Measurements from ENCODE around the gene AEBP2. TPM values are rescaled to one million over a fixed set of nuclear protein-coding genes. Genes with fewer than 3 reads are reported as not detected.
A peak's percentile ranks its signal among the peaks of the same experiment; 100 is the strongest.

Gene AEBP2
- total and polyA plus RNA-seq, 4 donors = 8.6 to 78.2 (median 21.6) TPM

DNA sequence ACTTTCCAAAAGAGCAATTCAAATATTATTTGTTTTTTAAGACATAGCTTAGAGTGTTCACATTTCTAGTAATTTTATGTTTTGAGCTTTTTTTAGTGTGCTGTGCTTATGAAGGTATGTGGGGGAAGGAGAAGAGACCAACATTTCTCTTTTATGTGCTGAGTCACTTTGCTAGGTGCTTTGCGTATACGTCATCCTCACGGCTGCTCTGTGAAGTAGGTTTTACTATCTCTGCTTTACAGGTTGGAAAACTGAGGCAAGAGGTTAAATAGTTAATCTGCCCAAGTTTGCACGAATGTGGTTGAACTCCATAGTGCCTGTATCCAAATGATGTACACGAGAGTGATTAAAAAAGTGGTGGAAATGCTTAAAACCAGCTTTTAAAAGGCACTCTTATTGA, 75.9 kb downstream of the AEBP2 start:
- DNase-seq (no peak), ATAC-seq (ENCODE audit: insufficient read depth, low FRiP score) (no peak)
- Histone ChIP-seq H3K9me3 (ENCODE audit: control insufficient read depth in 4 of 4, insufficient read depth in 3 of 4, low read length in 3 of 4) (no peaks in the 10 kb centered on the region), H3K4me3 (no peak overlapping the region), H3K9ac (ENCODE audit: insufficient read depth in 1 of 2, low read length in 2 of 2) (no peak overlapping the region), H3K27me3 (ENCODE audit: control insufficient read depth in 3 of 3, insufficient read depth in 3 of 3, low read length in 2 of 3) (no peaks in the 10 kb centered on the region), H3K4me1 (ENCODE audit: control insufficient read depth in 5 of 5, insufficient read depth in 5 of 5, low read length in 5 of 5) (peaks cover 0 to 13% (median 1%) of the 10 kb centered on the region in 5 donors), H3K27ac (ENCODE audit: low read depth in 1 of 2, low read length in 1 of 2) (no peak overlapping the region), H3K36me3 (ENCODE audit: control insufficient read depth in 4 of 4, insufficient read depth in 4 of 4, low read length in 4 of 4) (peaks cover 5 to 9% (median 7%) of the 10 kb centered on the region in 4 donors)
- TF ChIP-seq, protein P1, sequence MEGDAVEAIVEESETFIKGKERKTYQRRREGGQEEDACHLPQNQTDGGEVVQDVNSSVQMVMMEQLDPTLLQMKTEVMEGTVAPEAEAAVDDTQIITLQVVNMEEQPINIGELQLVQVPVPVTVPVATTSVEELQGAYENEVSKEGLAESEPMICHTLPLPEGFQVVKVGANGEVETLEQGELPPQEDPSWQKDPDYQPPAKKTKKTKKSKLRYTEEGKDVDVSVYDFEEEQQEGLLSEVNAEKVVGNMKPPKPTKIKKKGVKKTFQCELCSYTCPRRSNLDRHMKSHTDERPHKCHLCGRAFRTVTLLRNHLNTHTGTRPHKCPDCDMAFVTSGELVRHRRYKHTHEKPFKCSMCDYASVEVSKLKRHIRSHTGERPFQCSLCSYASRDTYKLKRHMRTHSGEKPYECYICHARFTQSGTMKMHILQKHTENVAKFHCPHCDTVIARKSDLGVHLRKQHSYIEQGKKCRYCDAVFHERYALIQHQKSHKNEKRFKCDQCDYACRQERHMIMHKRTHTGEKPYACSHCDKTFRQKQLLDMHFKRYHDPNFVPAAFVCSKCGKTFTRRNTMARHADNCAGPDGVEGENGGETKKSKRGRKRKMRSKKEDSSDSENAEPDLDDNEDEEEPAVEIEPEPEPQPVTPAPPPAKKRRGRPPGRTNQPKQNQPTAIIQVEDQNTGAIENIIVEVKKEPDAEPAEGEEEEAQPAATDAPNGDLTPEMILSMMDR (IDR thresholded peaks at IDR 0.05; ENCODE audit: control extremely low read depth, extremely low read depth) = no peak
- WGBS, 2 donors = 77 to 85% methylated on average over 5 of the region's 5 CpGs

DNA sequence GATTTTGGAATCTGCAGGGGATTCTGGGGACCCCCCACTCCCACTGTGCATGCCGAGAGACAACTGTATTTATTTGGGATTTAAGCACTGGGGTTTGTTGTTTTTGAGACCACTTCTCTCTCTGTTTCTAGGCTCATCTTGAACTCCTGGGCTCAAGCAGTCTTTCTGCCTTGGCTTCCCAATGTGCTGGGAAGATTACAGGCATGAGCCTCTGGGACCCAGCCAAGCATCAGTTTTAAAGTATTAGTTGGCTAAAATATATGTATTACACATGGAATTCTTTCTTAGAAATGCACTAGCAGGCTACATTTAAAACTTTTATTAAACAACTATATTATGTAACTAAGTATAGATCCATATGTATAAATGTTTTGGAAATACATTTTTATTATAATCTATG, 78.3 kb downstream of the AEBP2 start:
- Histone ChIP-seq H3K9me3 (ENCODE audit: control insufficient read depth in 4 of 4, insufficient read depth in 3 of 4, low read length in 3 of 4) (no peaks in the 10 kb centered on the region), H3K9ac (ENCODE audit: insufficient read depth in 1 of 2, low read length in 2 of 2) (no peak overlapping the region), H3K4me3 (no peak overlapping the region), H3K27ac (ENCODE audit: low read depth in 1 of 2, low read length in 1 of 2) (no peak overlapping the region), H3K36me3 (ENCODE audit: control insufficient read depth in 4 of 4, insufficient read depth in 4 of 4, low read length in 4 of 4) (peaks cover 6 to 8% (median 7%) of the 10 kb centered on the region in 4 donors), H3K27me3 (ENCODE audit: control insufficient read depth in 3 of 3, insufficient read depth in 3 of 3, low read length in 2 of 3) (no peaks in the 10 kb centered on the region), H3K4me1 (ENCODE audit: control insufficient read depth in 5 of 5, insufficient read depth in 5 of 5, low read length in 5 of 5) (peaks cover 0 to 18% (median 0%) of the 10 kb centered on the region in 5 donors)
- 84 to 88% methylated on average over 1 of the region's 1 CpG for WGBS, 2 donors
- DNase-seq (peak in 2 of 3 donors; percentile 35 to 64), ATAC-seq (ENCODE audit: insufficient read depth, low FRiP score) (no peak)
- TF ChIP-seq, protein P1 (IDR thresholded peaks at IDR 0.05; ENCODE audit: control extremely low read depth, extremely low read depth) = no peak

DNA sequence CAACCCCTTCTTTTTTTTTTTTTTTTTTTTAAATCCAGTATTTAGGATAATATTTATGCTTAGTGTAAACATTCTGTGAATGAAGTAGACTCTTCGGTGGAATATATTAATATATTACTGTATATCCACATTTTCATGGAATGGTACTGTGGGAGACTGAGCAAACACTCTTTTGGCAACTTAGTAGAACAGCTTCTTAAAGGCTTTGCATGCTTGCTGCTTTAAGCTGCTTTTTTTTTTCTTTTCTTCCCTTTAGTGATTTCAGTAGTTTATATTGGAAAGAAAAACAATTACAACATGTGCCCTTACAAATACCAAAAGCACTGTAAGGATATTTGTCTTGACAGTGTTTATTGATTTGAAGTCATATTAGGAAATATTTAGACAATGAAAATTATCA, 78.9 kb downstream of the AEBP2 start:
- 57 to 83% methylated on average over 1 of the region's 1 CpG for WGBS, 2 donors
- peaks cover 5 to 8% (median 6%) of the 10 kb centered on the region in 4 donors for H3K36me3 ChIP-seq (ENCODE audit: control insufficient read depth in 4 of 4, insufficient read depth in 4 of 4, low read length in 4 of 4)
- no peak for ATAC-seq (ENCODE audit: insufficient read depth, low FRiP score)
- peaks cover 0 to 2% (median 0%) of the 10 kb centered on the region in 4 donors for H3K9me3 ChIP-seq (ENCODE audit: control insufficient read depth in 4 of 4, insufficient read depth in 3 of 4, low read length in 3 of 4)
- H3K27me3 ChIP-seq (ENCODE audit: control insufficient read depth in 3 of 3, insufficient read depth in 3 of 3, low read length in 2 of 3) = no peaks in the 10 kb centered on the region
- TF ChIP-seq, protein P1 (IDR thresholded peaks at IDR 0.05; ENCODE audit: control extremely low read depth, extremely low read depth) = no peak
- H3K4me3 ChIP-seq = no peak overlapping the region
- no peak overlapping the region for H3K9ac ChIP-seq (ENCODE audit: insufficient read depth in 1 of 2, low read length in 2 of 2)
- peak in 1 of 3 donors; percentile 25 for DNase-seq
- H3K4me1 ChIP-seq (ENCODE audit: control insufficient read depth in 5 of 5, insufficient read depth in 5 of 5, low read length in 5 of 5) = peaks cover 0 to 18% (median 0%) of the 10 kb centered on the region in 5 donors
- no peak overlapping the region for H3K27ac ChIP-seq (ENCODE audit: low read depth in 1 of 2, low read length in 1 of 2)
